HG03097 (cell line): Measurements from ENCODE around the gene CLPX.
"Not testable (repeated sequence)": the region's sequence is repeated elsewhere in the genome, so short reads cannot be mapped to it uniquely, and the experiment has no call there.

Experiments
- ATAC-seq: cut with Tn5 transposase; IDR thresholded peaks from one replicate; pipeline ENCODE4 v1.9.1; 2021; ENCODE audit not compliant: unreplicated experiment, low FRiP score

Gene CLPX

GRCh38 chr15:65207280-65207840, 22.2 kb upstream of the CLPX start:
- ATAC-seq, result no peak

- ATAC-seq, result no peak
These were observed 21.6 kb upstream of the CLPX start for GRCh38 chr15:65206750-65207149.

GRCh38 chr15:65204931-65205660, 20.0 kb upstream of the CLPX start:
- ATAC-seq, result no peak

- no peak for ATAC-seq
These were observed 19.2 kb upstream of the CLPX start for GRCh38 chr15:65204236-65204930.

GRCh38 chr15:65201918-65202317, 16.8 kb upstream of the CLPX start:
- ATAC-seq, result no peak

GRCh38 chr15:65198571-65198970, 13.4 kb upstream of the CLPX start:
- ATAC-seq, result no peak

- ATAC-seq, result no peak
These were observed 12.1 kb upstream of the CLPX start for GRCh38 chr15:65197337-65197645.

GRCh38 chr15:65196637-65197336, 11.6 kb upstream of the CLPX start:
- ATAC-seq, result no peak

- no peak for ATAC-seq
These were observed 10.4 kb upstream of the CLPX start for GRCh38 chr15:65195548-65195923.

GRCh38 chr15:65194826-65195547, 9.8 kb upstream of the CLPX start:
- no peak for ATAC-seq

- no peak for ATAC-seq
These were observed 6.9 kb upstream of the CLPX start for GRCh38 chr15:65192016-65192415.

GRCh38 chr15:65189102-65189740, 4.1 kb upstream of the CLPX start:
- no peak for ATAC-seq

GRCh38 chr15:65188472-65188871, 3.3 kb upstream of the CLPX start:
- not testable (repeated sequence) for ATAC-seq

GRCh38 chr15:65184305-65184867, 756 bp downstream of the CLPX start:
- ATAC-seq, result no peak

- ATAC-seq, result no peak
These were observed 1.3 kb downstream of the CLPX start for GRCh38 chr15:65183865-65184159.

GRCh38 chr15:65182538-65182937, 2.6 kb downstream of the CLPX start:
- ATAC-seq, result no peak

- not testable (repeated sequence) for ATAC-seq
These were observed 3.4 kb downstream of the CLPX start for GRCh38 chr15:65181582-65182353.

- ATAC-seq, result no peak
These were observed 5.0 kb downstream of the CLPX start for GRCh38 chr15:65180167-65180566.

- ATAC-seq, result no peak
These were observed 7.2 kb downstream of the CLPX start for GRCh38 chr15:65177901-65178300.

GRCh38 chr15:65176056-65176455, 9.1 kb downstream of the CLPX start:
- ATAC-seq, result no peak
